ENCODE data around the gene SLC18A2.

SLC18A2 gene

GRCh38 chr10:117216028-117216427 is 24.9 kb upstream of the SLC18A2 start:
- Histone ChIP-seq H3K4me3 (no peak overlapping the region), H3K9me3 (ENCODE audit: low read depth, low read length) (no peaks in the 10 kb centered on the region), H3K36me3 (ENCODE audit: insufficient read depth, low read length) (no peaks in the 10 kb centered on the region), H3K27ac (no peak overlapping the region), H3K9ac (ENCODE audit: insufficient read length) (no peak overlapping the region)
- no peak for DNase-seq (ENCODE audit: low read depth, low spot score)
- TF ChIP-seq EZH2 (IDR thresholded peaks at IDR 0.05) = no peak
- TF ChIP-seq FOXP2 (optimal IDR thresholded peaks at IDR 0.05; ENCODE audit: control extremely low read depth, extremely low read length, insufficient read depth) = no peak
- no peak for TF ChIP-seq POLR2AphosphoS5 (IDR thresholded peaks at IDR 0.05; ENCODE audit: borderline replicate concordance, low read depth, low read length)

DNA sequence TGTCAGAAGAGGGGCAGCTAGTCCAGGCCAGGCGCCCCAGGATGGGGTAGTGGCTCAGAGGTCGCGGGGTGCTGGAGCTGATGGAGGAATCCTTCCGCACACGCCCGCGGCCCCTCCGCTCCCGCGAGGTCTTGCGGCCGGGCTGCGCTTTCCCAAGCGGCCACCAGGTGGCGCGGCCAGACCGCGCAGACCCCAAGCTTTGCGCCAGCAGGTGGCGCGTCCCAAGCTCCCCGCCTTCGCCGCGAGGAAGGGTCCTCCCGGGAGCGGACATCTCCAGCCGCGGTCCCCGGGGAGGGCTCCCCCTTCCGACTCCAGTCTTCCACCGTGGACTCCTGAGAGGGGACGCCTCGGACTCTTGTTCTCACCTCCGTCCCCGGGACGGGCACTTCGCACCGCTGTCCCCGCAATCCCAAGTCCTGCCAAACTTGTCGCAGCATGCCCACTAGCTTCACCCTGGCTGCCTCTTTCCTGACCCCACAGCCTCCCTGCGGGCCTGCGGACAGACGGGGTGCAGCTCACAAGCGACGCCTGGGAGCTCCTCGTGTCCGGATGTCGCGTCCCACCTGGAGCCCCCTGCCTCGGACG is 24.2 kb upstream of the SLC18A2 start:
- TF ChIP-seq EZH2 (IDR thresholded peaks at IDR 0.05) (no peak), FOXP2 (optimal IDR thresholded peaks at IDR 0.05; ENCODE audit: control extremely low read depth, extremely low read length, insufficient read depth) (no peak), POLR2AphosphoS5 (IDR thresholded peaks at IDR 0.05; ENCODE audit: borderline replicate concordance, low read depth, low read length) (no peak)
- H3K27ac ChIP-seq = no peak overlapping the region
- H3K4me3 ChIP-seq = peak overlapping the region; percentile 66
- H3K9me3 ChIP-seq (ENCODE audit: low read depth, low read length) = no peaks in the 10 kb centered on the region
- no peak overlapping the region for H3K9ac ChIP-seq (ENCODE audit: insufficient read length)
- no peaks in the 10 kb centered on the region for H3K36me3 ChIP-seq (ENCODE audit: insufficient read depth, low read length)
- DNase-seq (ENCODE audit: low read depth, low spot score) = no peak

GRCh38 chr10:117217196-117217761 is 23.6 kb upstream of the SLC18A2 start:
- Histone ChIP-seq H3K27ac (no peak overlapping the region), H3K9me3 (ENCODE audit: low read depth, low read length) (no peaks in the 10 kb centered on the region), H3K4me3 (peak overlapping the region; percentile 66; the same call in 1 of the 2 replicates), H3K36me3 (ENCODE audit: insufficient read depth, low read length) (no peaks in the 10 kb centered on the region), H3K9ac (ENCODE audit: insufficient read length) (no peak overlapping the region)
- TF ChIP-seq EZH2 (IDR thresholded peaks at IDR 0.05) (no peak), FOXP2 (optimal IDR thresholded peaks at IDR 0.05; ENCODE audit: control extremely low read depth, extremely low read length, insufficient read depth) (no peak), POLR2AphosphoS5 (IDR thresholded peaks at IDR 0.05; ENCODE audit: borderline replicate concordance, low read depth, low read length) (no peak)
- DNase-seq (ENCODE audit: low read depth, low spot score) = no peak

DNA sequence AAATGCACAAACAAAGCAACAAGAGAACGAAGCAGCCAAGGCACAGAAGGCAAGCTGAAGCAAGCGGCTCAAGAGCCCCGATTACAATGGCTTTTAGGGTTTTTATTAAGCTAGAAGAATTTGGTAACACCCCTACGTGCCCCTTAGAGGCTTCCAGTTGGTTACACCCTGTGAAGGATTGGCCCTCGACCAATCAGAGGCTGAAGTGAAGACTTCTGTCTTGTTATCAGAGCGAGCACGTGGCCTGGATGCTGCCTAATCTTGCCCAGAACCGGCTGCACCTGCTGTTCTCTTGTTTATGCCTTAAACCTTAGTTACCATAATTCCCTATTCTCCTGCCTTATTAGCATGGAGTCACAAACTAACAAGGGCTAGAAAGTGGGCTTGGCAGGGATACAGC is 22.3 kb upstream of the SLC18A2 start:
- Histone ChIP-seq H3K27ac (no peak overlapping the region), H3K4me3 (no peak overlapping the region), H3K36me3 (ENCODE audit: insufficient read depth, low read length) (no peaks in the 10 kb centered on the region), H3K9me3 (ENCODE audit: low read depth, low read length) (no peaks in the 10 kb centered on the region), H3K9ac (ENCODE audit: insufficient read length) (no peak overlapping the region)
- no peak for DNase-seq (ENCODE audit: low read depth, low spot score)
- TF ChIP-seq FOXP2 (optimal IDR thresholded peaks at IDR 0.05; ENCODE audit: control extremely low read depth, extremely low read length, insufficient read depth) (no peak), POLR2AphosphoS5 (IDR thresholded peaks at IDR 0.05; ENCODE audit: borderline replicate concordance, low read depth, low read length) (no peak), EZH2 (IDR thresholded peaks at IDR 0.05) (no peak)

- TF ChIP-seq EZH2 (IDR thresholded peaks at IDR 0.05) (no peak), POLR2AphosphoS5 (IDR thresholded peaks at IDR 0.05; ENCODE audit: borderline replicate concordance, low read depth, low read length) (no peak), FOXP2 (optimal IDR thresholded peaks at IDR 0.05; ENCODE audit: control extremely low read depth, extremely low read length, insufficient read depth) (no peak)
- no peak for DNase-seq (ENCODE audit: low read depth, low spot score)
- Histone ChIP-seq H3K27ac (no peak overlapping the region), H3K9ac (ENCODE audit: insufficient read length) (no peak overlapping the region), H3K36me3 (ENCODE audit: insufficient read depth, low read length) (no peaks in the 10 kb centered on the region), H3K4me3 (no peak overlapping the region), H3K9me3 (ENCODE audit: low read depth, low read length) (no peaks in the 10 kb centered on the region)
Observed at GRCh38 chr10:117221156-117221711, 19.7 kb upstream of the SLC18A2 start.

DNA sequence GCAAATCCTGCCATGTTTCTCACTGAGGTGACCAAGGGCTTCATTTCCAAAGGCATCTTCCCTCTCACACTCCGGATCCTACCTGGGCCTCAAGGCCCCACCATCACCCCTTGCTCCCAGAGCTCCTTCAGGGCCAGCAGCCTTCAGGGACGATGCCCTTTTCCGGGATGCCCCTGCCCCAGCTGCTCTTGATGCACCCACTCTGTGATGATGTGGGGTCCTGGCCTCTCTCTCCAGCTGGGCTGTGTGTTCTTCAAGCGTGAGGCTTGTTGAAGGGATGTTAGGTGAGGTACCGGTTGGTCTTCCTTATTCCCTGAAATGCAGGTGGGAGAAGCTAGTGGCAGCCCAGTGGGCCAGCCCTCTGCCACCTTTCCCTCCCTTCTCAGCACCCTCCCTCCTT is 18.4 kb upstream of the SLC18A2 start:
- no peak for TF ChIP-seq FOXP2 (optimal IDR thresholded peaks at IDR 0.05; ENCODE audit: control extremely low read depth, extremely low read length, insufficient read depth)
- no peak for TF ChIP-seq POLR2AphosphoS5 (IDR thresholded peaks at IDR 0.05; ENCODE audit: borderline replicate concordance, low read depth, low read length)
- TF ChIP-seq EZH2 (IDR thresholded peaks at IDR 0.05) = no peak
- DNase-seq (ENCODE audit: low read depth, low spot score) = no peak
- Histone ChIP-seq H3K27ac (no peak overlapping the region), H3K36me3 (ENCODE audit: insufficient read depth, low read length) (no peaks in the 10 kb centered on the region), H3K4me3 (no peak overlapping the region), H3K9ac (ENCODE audit: insufficient read length) (no peak overlapping the region), H3K9me3 (ENCODE audit: low read depth, low read length) (no peaks in the 10 kb centered on the region)

GRCh38 chr10:117222976-117223692 is 17.8 kb upstream of the SLC18A2 start:
- no peak for DNase-seq (ENCODE audit: low read depth, low spot score)
- no peaks in the 10 kb centered on the region for H3K9me3 ChIP-seq (ENCODE audit: low read depth, low read length)
- H3K27ac ChIP-seq = no peak overlapping the region
- no peaks in the 10 kb centered on the region for H3K36me3 ChIP-seq (ENCODE audit: insufficient read depth, low read length)
- no peak overlapping the region for H3K9ac ChIP-seq (ENCODE audit: insufficient read length)
- no peak overlapping the region for H3K4me3 ChIP-seq
- TF ChIP-seq FOXP2 (optimal IDR thresholded peaks at IDR 0.05; ENCODE audit: control extremely low read depth, extremely low read length, insufficient read depth) (no peak), EZH2 (IDR thresholded peaks at IDR 0.05) (no peak), POLR2AphosphoS5 (IDR thresholded peaks at IDR 0.05; ENCODE audit: borderline replicate concordance, low read depth, low read length) (no peak)

DNA sequence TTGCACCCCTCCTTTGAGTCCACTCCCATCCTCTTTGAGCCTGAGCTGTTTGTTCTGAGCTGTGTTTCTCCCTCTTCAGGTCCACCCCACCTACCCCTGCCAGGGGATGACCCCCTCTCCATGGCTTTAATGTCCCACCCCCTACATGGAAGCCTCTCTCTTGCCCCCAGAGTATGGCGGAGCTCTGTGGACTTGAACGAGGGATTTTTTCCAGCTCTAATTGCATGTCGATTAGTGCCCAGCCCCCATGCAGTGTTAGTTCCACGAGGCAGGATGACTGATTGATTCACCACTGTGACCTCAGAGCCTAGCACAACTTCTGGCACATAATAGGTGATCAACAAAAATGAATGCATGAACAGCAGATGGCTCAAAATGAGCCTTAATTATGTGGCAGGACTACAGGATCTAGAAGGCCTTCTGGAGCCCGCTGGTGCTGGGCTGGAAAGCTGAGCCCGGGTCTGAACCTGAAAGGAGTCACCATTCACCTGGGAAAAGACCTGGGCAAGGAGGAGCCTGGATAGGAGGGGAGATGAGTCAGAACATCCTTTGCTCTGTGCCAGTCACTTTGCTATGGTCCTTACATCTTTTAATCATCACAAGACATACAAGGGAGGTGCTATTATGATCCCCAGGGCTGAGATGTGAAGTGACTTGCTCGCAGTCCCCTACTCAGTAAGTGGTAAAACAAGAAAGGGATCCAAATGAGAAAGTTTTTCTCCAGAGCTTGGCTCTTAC is 17.1 kb upstream of the SLC18A2 start:
- DNase-seq (ENCODE audit: low read depth, low spot score) = no peak
- TF ChIP-seq POLR2AphosphoS5 (IDR thresholded peaks at IDR 0.05; ENCODE audit: borderline replicate concordance, low read depth, low read length) (no peak), FOXP2 (optimal IDR thresholded peaks at IDR 0.05; ENCODE audit: control extremely low read depth, extremely low read length, insufficient read depth) (no peak), EZH2 (IDR thresholded peaks at IDR 0.05) (no peak)

More for the DNA sequence above, 17.1 kb upstream of the SLC18A2 start:
- Histone ChIP-seq H3K9ac (ENCODE audit: insufficient read length) (no peak overlapping the region), H3K9me3 (ENCODE audit: low read depth, low read length) (no peaks in the 10 kb centered on the region), H3K36me3 (ENCODE audit: insufficient read depth, low read length) (no peaks in the 10 kb centered on the region), H3K27ac (no peak overlapping the region), H3K4me3 (no peak overlapping the region)
